Activated CD4-positive, alpha-beta T cell treated with anti-CD3 and anti-CD28 coated beads, Interleukin-2, Interleukin-4, amounts not matched to agents 100 ng/mL and 50 ng/mL, durations not matched to agents 16 hours and 8 hours (primary cell): ENCODE data around the gene C1orf167.
A peak's percentile ranks its signal among the peaks of the same experiment; 100 is the strongest.

ENCODE experiments used
- DNase-seq: peaks from one replicate; pipeline ENCODE4 v3.0.0-alpha.2; 2020; ENCODE audit warnings: low spot score

Gene C1orf167

DNA sequence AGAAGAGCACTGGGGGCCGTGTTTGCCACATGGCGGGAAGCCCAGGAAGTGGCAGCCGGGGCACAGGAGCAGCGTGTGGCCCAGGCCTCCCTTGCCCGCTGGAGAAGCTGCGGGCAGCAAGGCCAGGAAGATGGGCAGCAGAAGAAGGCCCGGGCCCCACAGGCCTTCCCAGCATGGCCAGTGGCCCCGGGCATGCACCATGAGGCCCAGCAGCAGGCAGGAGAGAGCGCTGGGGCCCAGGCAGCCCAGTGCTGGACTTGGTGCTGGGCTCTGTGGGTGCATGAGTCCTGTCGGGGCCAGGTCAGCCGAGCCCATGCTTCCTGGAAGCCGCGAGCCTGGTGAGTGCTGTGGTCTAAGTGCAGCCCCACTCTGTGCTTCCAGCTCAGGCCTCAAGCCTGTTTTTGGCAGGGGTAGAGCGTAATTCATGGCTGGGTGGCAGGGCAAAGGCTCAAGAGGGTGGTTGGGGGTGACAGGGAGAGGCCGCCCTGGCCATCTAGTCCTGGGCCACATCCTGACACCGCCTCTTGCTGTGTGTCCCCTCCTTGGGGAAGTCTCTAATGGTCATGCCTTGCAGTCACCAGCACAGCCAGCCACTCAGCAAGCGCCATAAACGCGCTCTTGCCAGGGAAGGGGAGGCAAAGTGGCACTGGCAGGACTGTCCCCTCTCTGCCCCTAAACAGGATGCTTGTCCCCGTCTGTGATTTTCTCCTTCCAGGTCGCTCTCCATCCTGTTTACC lies 22.4 kb downstream of the C1orf167 start:
- no peak for DNase-seq

DNA sequence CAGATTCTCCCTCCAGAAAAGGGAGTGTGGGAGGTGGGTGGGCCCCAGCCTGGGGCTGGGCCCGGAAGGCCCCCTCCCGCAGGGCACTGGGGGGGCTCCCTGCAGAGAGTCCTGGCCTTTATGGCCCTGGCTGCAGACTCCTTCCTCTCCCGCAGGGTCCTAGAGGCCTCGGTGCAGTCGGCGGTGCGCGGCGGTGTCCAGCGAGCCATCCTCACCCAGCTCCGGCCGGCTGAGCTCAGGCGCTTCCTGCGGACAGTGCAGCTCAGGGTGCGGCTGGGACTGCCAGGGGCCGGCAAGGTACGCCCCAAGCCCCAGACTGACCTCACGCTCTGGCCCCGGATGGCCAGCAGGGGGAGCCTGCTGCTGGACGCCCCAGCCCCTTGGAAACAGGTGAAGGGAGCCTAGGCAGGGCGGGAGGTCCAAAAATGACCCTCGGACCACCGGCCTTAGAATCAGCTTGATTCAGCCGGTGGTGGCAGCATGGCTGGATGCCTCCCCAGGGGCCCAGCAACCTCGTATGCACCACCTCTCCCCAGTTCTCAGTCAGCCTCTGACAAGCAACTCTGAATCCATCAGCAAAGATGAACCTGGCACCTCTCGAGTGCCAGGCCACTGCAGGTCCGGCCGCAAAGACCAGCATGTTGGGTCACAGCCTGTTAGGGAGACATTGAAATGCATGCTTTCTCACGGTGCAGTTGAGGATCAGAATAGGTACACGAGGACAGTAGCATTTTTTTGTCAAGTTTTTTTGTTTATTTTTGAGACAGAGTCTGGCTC lies 23.2 kb downstream of the C1orf167 start:
- DNase-seq: peak; percentile 37

DNA sequence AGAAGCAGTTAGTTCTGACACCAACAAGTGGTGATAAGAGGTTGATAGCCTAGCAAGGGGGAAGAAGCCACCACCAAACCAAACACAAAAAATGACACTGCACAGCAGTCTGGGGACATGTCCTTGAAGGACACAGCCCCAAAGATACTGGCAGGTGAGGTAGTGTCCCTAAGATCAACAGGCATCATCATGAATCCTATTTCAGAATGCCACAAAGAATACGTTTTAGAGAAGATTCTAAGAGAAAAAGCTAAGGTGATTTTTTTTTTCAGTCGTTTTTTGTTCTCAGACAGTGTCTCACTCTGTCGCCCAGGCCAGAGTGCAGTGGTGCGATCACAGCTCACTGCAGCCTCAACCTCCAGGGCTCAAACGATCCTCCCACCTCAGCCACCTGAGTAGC lies 24.2 kb downstream of the C1orf167 start:
- no peak for DNase-seq

DNA sequence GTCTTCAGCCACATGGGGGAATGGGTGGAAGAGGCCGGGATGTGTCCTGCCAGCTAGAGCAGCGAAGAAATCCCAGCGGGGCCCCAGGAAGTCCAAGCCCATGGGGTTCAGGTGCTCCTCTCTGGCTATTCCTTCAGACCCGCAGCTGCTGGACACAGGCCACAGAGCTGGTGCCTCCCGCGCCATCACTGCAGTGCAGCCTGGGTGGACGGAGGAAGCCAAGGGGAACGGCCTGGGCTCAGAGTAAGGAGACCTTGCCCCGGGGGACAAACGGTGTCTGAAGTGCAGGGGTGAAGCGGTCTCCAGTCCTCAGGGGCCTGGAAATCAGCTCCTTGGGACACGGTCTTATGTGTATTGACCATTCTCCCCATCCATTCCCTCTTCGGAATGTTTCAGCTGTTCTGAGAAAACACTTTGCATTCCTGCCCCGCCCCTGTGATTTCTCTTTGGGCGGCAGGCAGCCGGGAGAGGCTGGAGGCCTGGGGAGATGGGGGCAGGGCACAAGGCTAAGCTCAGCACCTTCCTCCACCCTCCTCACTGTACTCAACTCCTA lies 25.3 kb downstream of the C1orf167 start:
- DNase-seq: no peak

DNA sequence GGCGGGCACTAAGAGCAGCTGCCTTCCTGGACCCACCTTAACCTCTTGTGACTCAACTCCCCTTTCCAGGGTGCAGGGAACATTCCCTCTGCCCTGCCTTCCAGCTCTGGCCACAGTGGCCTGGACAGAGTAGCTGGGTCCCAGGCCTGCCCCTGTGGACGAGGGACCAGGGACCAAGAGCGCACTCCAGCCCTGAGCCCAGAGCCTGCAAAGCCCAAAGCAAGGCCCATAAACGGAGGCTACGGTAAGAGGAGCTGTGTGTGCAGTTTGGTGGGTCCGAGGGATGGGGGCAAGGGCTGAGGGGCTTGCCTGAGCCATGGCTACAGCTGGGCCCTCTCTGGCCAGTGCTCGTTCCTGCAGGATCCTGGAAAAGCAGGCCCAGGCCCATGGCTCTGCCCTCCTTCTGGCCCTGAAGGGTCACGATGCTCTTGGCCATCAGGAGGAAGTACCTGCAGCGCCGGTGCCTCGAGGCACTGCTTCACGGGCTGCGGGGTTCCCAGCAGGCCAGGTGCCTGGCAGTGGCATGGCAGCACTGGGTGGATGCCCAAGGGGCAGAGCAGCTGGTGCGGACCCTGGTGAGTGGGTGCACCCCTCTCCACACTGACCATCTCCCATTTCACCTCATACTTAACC lies 25.9 kb downstream of the C1orf167 start:
- DNase-seq: no peak

DNA sequence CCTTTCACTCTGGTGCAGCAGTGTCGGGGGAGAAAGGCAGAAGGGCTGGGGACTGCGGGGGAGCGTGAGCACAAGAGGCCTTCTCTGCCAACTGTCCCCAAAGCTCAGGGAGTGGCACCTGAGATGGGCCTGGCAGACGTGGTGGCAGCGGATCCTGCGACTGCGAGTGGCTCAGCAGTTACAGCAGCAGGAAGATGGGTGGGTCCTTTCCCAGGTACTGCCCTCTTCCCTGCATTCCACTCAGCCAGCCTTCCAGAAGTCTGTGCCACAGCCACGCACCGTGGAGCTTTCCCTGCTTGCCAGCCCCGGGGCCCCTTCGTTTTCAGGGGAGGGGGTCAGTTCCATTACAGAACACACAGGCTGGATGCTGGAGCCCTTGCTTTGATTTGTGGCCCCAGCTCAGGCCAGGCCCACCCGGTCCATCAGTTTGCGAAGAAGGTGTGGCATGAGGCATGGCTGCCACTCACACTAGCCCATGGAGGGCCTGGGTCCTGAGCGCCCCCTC lies 26.6 kb downstream of the C1orf167 start:
- DNase-seq: no peak

DNA sequence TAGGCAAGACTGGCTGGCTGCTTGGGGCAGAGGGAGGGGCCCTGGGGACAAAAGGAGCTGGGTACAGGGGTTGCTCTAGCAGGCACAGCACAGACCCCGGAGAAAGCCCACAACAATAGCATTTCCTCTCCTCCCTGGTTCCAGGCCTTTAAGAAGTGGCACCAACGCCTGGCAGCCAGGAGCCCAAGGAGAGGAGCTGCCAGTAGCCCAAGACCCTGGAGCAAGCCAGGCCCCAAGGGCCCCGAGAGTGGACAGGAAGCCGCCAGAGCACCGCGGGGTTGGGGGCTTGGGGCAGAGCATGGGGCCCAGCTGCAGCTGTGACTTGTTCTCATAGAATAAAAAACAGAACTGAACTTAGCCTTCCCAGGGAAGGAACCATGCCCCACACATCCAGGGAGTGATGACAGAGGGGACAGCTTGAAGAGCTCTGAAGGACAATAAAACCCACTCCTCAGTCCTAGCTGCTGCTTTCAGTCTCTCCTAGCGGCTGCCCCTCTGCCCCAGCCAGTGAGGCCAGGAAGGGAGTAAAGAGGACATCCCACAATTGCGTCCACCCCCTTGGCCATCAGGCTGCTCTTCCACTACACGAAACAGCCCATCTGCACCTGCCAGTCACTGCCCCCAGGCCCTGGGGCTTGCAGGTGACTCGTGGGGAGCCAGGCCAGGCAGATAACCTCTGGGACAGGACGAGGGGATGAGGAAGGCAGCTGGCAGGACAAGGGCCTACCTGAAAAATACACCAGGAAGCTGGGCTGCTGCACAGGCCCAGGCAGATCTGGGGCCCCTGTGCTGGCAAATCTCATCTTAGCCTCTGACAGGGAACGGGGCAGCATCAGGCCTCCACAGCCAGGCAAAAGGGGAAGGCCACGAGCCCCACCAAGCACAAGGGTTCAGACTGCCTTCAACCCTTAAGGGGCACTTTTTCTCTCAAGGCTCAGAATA lies 27.4 kb downstream of the C1orf167 start:
- DNase-seq: no peak

DNA sequence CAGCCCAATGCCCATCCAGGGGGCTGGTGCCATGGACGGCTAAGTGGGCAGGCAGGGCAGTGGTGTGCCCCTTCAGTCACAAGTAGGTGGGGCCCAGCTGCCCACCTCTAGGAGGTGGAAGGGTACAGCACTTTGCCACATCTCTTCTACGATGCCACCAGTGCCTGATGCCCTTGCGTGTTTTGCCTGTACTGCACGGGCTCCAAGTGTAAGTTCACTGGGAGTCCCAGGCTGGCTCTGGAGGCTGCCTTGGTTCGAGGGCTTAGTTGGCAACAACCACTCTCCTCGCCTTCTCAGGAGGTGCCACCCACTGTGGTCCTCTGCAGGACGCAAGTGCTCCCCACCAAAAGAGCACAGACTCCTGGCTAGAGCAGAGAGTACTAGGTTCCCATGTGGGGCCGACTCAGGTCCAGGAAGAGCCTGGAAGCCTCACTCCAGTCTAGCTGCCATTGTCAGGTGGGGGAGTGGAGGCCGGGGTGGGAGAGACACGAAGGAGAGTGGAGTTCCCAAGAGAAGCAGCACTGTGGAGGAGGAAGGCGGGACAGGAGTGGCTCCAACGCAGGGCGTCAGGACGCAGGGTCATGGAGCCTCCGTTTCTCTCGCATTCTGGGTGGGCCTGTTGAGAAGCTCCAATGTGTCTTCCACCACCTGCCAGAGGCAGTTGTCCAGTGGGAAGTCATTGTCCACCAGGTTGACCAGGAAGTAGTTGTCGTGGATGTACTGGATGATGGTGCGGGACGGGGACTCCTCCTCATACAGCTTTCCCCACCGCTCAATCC lies 28.3 kb downstream of the C1orf167 start:
- no peak for DNase-seq

DNA sequence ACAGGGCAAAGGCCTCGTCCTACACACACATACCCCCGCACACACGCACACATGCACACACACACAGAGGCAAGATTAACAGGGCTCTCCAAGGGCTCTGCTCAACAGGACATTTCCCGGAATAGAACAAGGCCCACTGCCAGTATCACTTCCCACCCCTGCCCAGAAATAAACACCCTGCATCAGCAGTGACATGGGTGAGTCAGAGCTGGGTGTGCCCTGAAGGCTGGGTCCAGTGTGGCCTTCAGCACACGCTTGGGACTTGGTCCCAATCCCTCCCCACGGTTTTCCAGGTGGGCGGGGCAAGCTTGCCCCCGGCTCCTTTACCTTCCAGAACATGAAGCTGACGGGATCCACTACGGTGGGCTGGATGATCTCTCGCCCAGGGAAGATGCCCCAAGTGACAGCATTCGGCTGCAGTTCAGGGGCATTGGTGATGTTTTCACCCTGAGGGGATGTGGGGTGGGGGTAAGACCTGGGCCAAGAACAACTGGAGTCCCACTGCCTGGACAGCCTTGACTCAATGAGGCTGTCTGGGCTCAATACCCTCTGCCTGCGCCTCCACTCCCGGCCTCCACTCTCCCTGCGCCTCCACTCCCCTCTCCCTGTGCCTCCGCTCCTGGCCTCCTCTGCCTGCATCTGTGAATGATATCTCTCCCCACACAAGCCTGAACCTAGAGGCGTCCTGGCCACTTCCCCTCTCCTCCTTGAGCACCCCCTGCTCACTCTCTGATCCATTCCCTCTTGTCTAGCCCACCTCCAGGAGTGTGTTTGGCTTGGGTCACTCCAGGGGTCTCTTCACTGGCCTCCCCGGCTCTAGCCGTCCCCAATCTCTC lies 29.1 kb downstream of the C1orf167 start:
- DNase-seq: no peak

DNA sequence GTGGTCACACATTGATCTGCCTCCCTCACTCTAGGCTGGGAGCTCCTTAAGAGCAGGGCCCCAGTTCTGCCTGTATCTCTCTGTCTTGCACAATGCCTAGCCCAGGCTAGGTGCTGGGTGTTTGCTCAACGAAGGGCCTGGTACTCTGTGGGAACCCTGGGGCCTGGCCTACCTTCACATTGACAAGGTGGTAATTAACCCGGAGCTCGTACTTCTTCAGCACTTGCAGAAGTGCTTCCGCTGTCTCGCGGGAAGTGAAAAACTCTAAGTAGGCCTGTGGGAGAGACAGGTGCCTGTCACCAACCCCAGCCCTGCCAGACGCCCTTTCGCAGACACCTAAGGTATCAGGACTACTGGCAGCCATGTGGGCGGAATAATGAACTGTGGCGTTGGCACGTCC lies 30.1 kb downstream of the C1orf167 start:
- DNase-seq: no peak

DNA sequence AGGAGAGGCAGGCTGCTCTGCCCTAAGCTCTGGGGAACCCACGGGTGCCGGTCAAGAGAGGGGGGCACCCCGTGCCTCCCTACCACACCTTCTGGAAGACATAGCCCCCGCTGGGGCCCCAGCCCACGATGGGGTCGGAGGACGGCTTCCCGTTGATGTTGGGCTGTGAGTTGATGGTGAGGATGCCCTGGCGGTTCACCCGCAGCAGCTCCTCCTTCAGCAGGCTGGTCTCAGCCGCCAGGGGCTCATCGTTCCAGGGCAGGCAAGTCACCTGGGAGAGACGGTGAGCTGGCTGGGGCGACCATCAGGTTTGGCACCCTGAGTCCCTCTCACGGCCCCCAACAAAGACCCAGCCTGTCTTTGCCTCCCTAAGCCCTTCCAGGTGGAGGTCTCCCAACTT lies 31.8 kb downstream of the C1orf167 start:
- DNase-seq: no peak

DNA sequence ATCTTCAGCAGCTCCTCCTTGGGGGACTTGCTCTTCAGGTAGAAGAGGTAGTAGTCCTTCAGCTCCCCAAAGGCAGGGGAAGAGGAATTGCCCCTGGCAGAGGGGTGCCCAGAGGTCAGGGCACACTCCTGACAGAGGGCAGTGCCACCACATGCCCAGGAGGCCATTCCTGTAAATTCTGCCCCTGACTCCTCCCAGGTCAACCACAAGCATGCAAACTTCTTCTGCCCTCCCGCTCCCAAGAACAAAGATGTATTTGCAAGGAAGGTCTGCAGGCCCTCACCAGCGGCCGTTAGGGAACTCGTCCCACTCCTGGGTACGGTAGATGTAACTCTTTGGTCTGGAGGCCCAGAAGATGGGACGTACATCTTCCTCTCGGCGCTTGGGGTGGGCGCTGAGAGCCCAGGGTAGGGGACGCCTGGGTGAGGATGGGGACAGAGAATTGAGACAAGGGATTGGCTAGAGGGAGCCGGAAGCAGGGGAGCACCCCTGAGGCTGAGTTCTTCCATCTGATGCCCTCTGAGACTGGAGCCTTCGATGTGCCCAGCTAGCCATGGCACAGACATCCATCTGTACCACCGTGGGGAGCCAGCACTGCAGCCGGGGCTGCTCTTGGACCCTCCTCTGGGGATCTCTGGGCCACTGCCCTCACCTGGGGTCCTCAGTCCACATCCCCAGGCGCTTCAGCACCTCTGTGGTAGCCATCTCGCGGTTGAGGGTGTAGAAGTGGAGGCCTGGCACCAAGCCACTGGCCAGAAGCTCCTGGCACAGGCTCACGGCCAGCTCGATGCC lies 32.6 kb downstream of the C1orf167 start:
- no peak for DNase-seq

DNA sequence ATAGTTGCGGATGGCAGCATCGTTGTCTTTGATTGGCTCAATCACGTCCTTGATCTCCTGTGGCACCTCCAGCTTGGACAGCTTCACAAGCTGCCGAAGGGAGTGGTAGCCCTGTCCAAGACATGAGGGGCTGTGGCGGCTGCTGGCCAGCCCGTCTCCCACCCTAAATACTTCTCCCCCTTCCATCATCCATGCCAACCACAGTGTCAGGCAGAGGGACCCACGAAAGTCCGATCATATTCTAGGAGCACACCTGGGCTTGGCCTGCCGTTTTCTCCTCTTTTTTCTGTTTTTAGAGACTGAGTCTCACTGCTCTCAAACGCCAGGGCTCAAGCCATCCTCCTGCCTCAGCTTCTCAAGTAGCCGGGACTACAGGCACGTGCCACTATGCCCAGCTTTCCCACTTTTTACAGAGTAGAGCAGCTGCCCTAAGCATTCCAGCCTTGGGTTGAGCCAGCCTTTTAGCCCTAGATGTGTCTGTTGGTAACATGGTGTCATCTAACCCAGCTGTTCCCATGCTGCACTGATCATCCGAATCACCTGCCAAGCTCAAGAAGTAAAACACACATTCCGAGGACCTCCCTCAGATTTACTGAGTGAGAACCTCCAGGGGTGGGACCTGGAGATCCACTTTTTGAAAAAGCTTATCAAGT lies 33.4 kb downstream of the C1orf167 start:
- DNase-seq: no peak

DNA sequence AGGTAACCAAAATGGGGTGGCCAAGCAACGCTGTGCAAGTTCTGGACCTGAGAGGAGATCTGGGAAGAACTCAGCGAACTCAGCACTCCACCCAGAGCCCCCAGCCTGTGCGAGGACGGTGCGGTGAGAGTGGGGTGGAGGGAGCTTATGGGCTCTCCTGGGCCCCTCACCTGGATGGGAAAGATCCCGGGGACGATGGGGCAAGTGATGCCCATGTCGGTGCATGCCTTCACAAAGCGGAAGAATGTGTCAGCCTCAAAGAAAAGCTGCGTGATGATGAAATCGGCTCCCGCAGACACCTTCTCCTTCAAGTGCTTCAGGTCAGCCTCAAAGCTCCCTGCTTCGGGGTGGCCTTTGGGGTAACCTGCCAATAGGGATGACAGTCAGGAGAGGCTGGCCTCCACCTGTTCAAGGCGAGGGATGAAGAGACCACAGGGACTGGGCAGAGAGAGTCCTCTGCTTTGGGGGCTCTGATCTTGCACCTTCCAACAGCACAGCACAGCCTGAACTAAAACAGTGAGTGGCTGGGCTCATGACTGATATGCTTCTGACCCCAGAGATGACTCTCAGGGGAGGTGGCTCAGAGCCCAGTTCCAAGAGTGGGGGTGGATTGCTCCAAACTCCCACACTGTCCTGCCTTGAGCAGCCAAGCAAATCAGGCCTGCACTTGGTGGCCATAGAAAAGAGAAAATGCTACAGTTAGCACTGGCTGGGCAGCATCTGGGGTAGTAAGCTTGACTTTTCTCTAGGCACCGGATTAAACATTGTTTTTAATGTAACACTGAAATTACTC lies 34.2 kb downstream of the C1orf167 start:
- no peak for DNase-seq

DNA sequence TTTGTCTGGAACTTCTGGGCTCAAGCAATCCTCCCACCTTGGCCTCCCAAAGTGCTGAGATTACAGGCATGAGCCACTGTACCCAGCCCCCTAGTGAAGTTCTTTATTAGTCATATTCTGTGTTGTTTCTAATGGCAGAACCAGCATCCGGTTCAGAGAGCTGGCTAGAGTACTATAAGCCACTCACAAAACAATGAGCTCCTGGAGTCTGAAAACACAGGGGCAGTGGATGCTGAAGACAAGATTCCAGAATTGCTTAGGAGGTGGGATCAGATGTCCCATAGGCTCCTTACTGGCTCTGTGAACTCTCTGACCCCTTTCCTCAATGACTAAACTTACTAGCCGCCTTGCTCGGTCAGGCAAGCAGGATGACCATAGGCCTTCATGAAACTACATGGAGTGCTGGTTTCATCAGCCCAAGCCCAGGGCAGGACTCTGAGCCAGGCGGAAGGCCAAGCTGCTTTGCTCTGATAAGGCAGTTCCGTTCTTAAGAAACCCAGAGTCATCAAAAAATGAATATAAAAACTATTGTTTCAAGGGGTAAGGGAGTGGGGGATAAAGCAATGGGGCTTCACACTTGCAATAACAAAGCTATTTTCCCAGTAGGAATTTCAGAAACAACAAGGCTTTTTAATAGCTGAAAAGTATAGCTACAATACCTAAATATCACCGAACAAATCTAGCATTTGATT lies 35.7 kb downstream of the C1orf167 start:
- DNase-seq: no peak

DNA sequence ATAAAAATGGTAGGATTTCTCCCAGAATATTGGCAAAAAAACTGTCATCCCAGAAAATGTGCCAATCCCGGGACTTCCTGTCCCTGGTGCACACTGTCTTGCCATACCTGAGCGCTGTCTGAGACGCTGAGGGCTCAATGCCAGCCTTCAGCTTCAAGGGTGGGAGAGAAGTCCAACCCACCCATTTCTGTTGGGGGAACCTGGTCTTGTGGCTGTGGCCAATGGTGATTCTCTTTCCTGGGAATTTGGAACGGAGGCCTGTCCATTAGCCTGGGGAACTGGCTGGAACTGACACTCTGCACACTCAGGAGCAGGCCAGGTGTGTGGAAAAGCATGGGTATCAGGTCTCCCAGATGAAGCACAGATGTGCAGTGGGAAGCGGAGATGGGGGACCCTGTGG lies 37.1 kb downstream of the C1orf167 start:
- no peak for DNase-seq

DNA sequence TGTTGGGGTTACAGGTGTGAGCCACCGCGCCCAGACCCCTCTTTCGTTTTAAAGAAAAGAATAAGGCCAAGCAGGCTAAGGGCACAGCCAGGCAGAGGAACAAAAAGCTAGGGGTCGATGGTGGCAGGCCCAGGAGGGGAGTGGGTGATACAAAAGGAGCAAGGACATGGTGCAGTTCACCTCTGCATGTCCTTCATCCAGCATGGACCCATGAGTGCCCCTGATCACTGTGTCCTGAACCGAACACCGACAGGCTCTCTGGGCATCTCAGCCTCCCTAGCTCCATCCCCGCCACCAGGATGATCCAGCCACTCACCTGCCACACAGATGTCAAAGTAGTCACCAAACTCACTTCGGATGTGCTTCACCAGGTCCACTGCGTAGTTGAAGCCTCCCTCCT lies 37.9 kb downstream of the C1orf167 start:
- DNase-seq: no peak
